GM12878 (cell line): Measurements from ENCODE around the gene TCF12. TPM values are rescaled to one million over a fixed set of nuclear protein-coding genes. Genes with fewer than 3 reads are reported as not detected.

ENCODE experiments used
- ATAC-seq: fragments of 200-7000 bp; cut with Tn5 transposase; 3 replicates; pipeline ENCODE4 v1.9.1; 2020; ENCODE audit warnings: mild to moderate bottlenecking, moderate library complexity
- BruUV-seq: library from RNA; stranded (reverse); fragments of 400-500 nt; replicated peaks from 2 replicates; lab custom pipeline; 2021; lab: Mats Ljungman, UMichigan
- CTCF ChIA-PET: fragments of 300-600 bp; sonication (Branson Sonifier 250); formaldehyde crosslinking; extraction: SDS; loops from one replicate; lab custom pipeline; 2021; ENCODE audit warnings: inconsistent platforms; lab: Yijun Ruan, JAX
- POLR2A ChIA-PET: fragments of 350-600 bp; formaldehyde crosslinking; extraction: SDS; loops from one replicate; lab custom pipeline; 2021; ENCODE audit warnings: inconsistent platforms; lab: Charles Lee
- RAD21 ChIA-PET: fragments of 300-600 bp; sonication (Branson Sonifier 250); formaldehyde crosslinking; loops from one replicate; lab custom pipeline; 2023; ENCODE audit warnings: antibody characterized with exemption; ENCODE audit not compliant: unreplicated experiment; lab: Charles Lee
- SMC1A ChIA-PET: fragments of 300-600 bp; sonication (Branson Sonifier 250); formaldehyde crosslinking; loops from one replicate; lab custom pipeline; 2023; ENCODE audit not compliant: unreplicated experiment, uncharacterized antibody; lab: Charles Lee
- DNase-seq: peaks from one replicate; pipeline ENCODE4 v3.0.0-alpha.2; 2011; ENCODE audit warnings: low read depth, low spot score
- FAIRE-seq: peaks from 3 replicates; lab custom pipeline; 2011; peaks lifted over from hg19 to GRCh38; lab: Jason Lieb, UNC
- H2AFZ ChIP-seq: 2 replicates; pipeline ENCODE4 v1.6.0; 2011; ENCODE audit warnings: low read depth, low read length, control low read depth; ENCODE audit not compliant: control insufficient read depth
- H3K27ac ChIP-seq: 2 replicates; pipeline ENCODE4 v1.5.1; 2011; ENCODE audit warnings: control low read depth; ENCODE audit not compliant: control insufficient read depth, insufficient read depth
- H3K27me3 ChIP-seq, 2 experiments: replicated peaks in 1 of 2; 2 replicates each; pipeline versions ENCODE4 v1.6.0 to v1.6.1; 2011; ENCODE audit warnings: low read length in 1 of 2; ENCODE audit not compliant: control insufficient read depth in 2 of 2, insufficient read depth in 2 of 2
- H3K36me3 ChIP-seq, 2 experiments: 2 replicates each; pipeline ENCODE4 v1.5.1; 2011; ENCODE audit warnings: low read length in 1 of 2; ENCODE audit not compliant: control insufficient read depth in 2 of 2, insufficient read depth in 2 of 2
- H3K4me1 ChIP-seq: 2 replicates; pipeline ENCODE4 v1.6.1; 2011; ENCODE audit warnings: mild to moderate bottlenecking, low read length, moderate library complexity, mixed read lengths; ENCODE audit not compliant: control insufficient read depth, insufficient read depth
- H3K4me2 ChIP-seq: 2 replicates; pipeline ENCODE4 v1.6.0; 2011; ENCODE audit warnings: control low read depth; ENCODE audit not compliant: control insufficient read depth, insufficient read depth
- H3K4me3 ChIP-seq: fragments of 200-600 bp; sonication (generic); 2 replicates; pipeline ENCODE4 v1.5.1; 2016
- H3K79me2 ChIP-seq: 2 replicates; pipeline ENCODE4 v1.6.0; 2011; ENCODE audit warnings: low read length; ENCODE audit not compliant: control insufficient read depth, insufficient read depth
- H3K9ac ChIP-seq: 2 replicates; pipeline ENCODE4 v1.8.0; 2011; ENCODE audit warnings: low read length, control low read depth, mixed read lengths; ENCODE audit not compliant: control insufficient read depth, insufficient read depth
- H3K9me3 ChIP-seq: replicated peaks from 3 replicates; pipeline ENCODE4 v1.5.1; 2011; ENCODE audit warnings: mild to moderate bottlenecking, low read length; ENCODE audit not compliant: control insufficient read depth, insufficient read depth
- H4K20me1 ChIP-seq: 2 replicates; pipeline ENCODE4 v1.6.0; 2011; ENCODE audit not compliant: control insufficient read depth, insufficient read depth
- ATF2 ChIP-seq: IDR thresholded peaks from 2 replicates; pipeline ENCODE4 v1.6.1; 2012; ENCODE audit warnings: low read length, inconsistent platforms
- BMI1 ChIP-seq: fragments of 450-650 bp; IDR thresholded peaks from 2 replicates; pipeline ENCODE4 v1.6.1; 2016; ENCODE audit warnings: mild to moderate bottlenecking, moderate library complexity, borderline replicate concordance
- CHD1 ChIP-seq: IDR thresholded peaks from 2 replicates; pipeline ENCODE4 v1.6.1; 2012; ENCODE audit warnings: low read depth, low read length, improper control_type of control experiment
- CREM ChIP-seq: IDR thresholded peaks from 2 replicates; pipeline ENCODE4 v1.6.1; 2014; ENCODE audit warnings: antibody characterized with exemption, low read depth
- HCFC1 ChIP-seq: fragments of 150-350 bp; IDR thresholded peaks from 2 replicates; pipeline ENCODE4 v1.6.1; 2014; ENCODE audit warnings: low read length
- IRF3 ChIP-seq: fragments of 450-650 bp; IDR thresholded peaks from 2 replicates; pipeline ENCODE4 v1.6.1; 2014; ENCODE audit warnings: mild to moderate bottlenecking
- SRF ChIP-seq, 2 experiments: IDR thresholded peaks; 2 replicates each; pipeline ENCODE4 v1.6.1; 2011; ENCODE audit warnings: low read depth in 2 of 2, low read length in 2 of 2, mild to moderate bottlenecking in 1 of 2, moderate library complexity in 1 of 2
- TAF1 ChIP-seq: IDR thresholded peaks from 2 replicates; pipeline ENCODE4 v1.6.1; 2011; ENCODE audit warnings: mild to moderate bottlenecking, low read depth, low read length, borderline replicate concordance
- YY1 ChIP-seq: IDR thresholded peaks from 2 replicates; pipeline ENCODE4 v1.6.1; 2011; ENCODE audit warnings: low read depth, mild to moderate bottlenecking, low read length
- ZNF274 ChIP-seq: IDR thresholded peaks from one replicate; pipeline ENCODE4 v1.8.0; 2011; ENCODE audit not compliant: insufficient read length, insufficient read depth
- ZNF687 ChIP-seq: fragments of 450-650 bp; IDR thresholded peaks from 2 replicates; pipeline ENCODE4 v1.6.1; 2017; ENCODE audit warnings: mild to moderate bottlenecking, moderate library complexity
- WGBS: methylation state at CpG from one replicate; pipeline ENCODE4 v1.1.6; 2016; ENCODE audit warnings: low lambda C conversion rate; ENCODE audit not compliant: insufficient replicate concordance, insufficient coverage; ENCODE audit errors: missing lambda C conversion rate; 5-methylcytosine and 5-hydroxymethylcytosine counted together
- in situ Hi-C: fragments of 300-500 bp; cut with MboI; formaldehyde crosslinking; loops from 9 replicates; pipeline ENCODE4 v1.14.3; 2018; ENCODE audit warnings: mixed read lengths
- intact Hi-C: fragments of 100-400 bp; cut with micrococcal nuclease; formaldehyde crosslinking; loops from one replicate; pipeline ENCODE4 v1.14.2; 2022; ENCODE audit not compliant: unreplicated experiment
- polyA plus RNA-seq, 11 experiments: library from polyadenylated mRNA; depleted of rRNA in 4 of 11; unstranded in 6 of 11; stranded (reverse) in 5 of 11; fragments of >200 nt; fragmentation: Nextera tagmentation in 4 of 11; fragmentation: Illumina TruSeq in 1 of 11; extraction: Ambion mirVana in 4 of 11; extraction: Trizol in 1 of 11; gene quantifications; 1 replicate in 1 of 11; 2 replicates in 10 of 11; pipeline versions ENCODE4 v1.2.1 to v1.2.3, GENCODE V29; 2011 to 2016; ENCODE audit warnings: inconsistent platforms in 2 of 11, missing spikeins in 2 of 11, low read depth in 1 of 11
- total RNA-seq, 4 experiments: library from RNA; depleted of rRNA in 3 of 4; stranded (reverse); fragments of >200 nt in 3 of 4; fragmentation: Illumina TruSeq in 1 of 4; extraction: Trizol in 1 of 4; gene quantifications; 2 replicates each; pipeline versions ENCODE4 v1.2.1 to v1.2.3, GENCODE V29; 2013 to 2021

The TCF12 gene
- total and polyA plus RNA-seq, 10 of the 15 experiments (the other 5 are each of a cell fraction or from before 2014, with no cell fraction given): 8.2 to 70.9 (median 49.5) TPM

GRCh38 chr15:57326196-57326595 lies 407.8 kb downstream of the TCF12 start (continued):
- TF ChIP-seq IRF3 (no peak), HCFC1 (no peak), CREM (no peak), BMI1 (no peak), ZNF274 (no peak), ZNF687 (no peak), YY1 (no peak), CHD1 (no peak)

- CTCF ChIA-PET: interaction anchor here (0.9 to 2.4 kb wide), 3 partner anchors 13 to 200 kb away, joined by 3 to 8 read pairs (median 5); no protein-coding TSS in a partner anchor
- SMC1A ChIA-PET: no interaction called here
- RAD21 ChIA-PET: no interaction called here
- in situ Hi-C loops: no loop called here
- no peaks in the 10 kb centered on the region for H3K36me3 ChIP-seq
- H3K4me3 ChIP-seq: no peak overlapping the region
- H3K9me3 ChIP-seq: no peaks in the 10 kb centered on the region
- H2AFZ ChIP-seq: no peak overlapping the region
- no peaks in the 10 kb centered on the region for H3K79me2 ChIP-seq
- DNase-seq (no peak), FAIRE-seq (no peak)
- 74% methylated on average over 11 of the region's 11 CpGs for WGBS
- POLR2A ChIA-PET: no interaction called here
- TF ChIP-seq ATF2: no peak
- no peak for TF ChIP-seq SRF (IDR thresholded peaks at IDR 0.05; ENCODE audit: low read depth in 2 of 2, low read length in 2 of 2)
- TF ChIP-seq TAF1: no peak
- TF ChIP-seq, all 136 proteins: peak for 0
- Histone ChIP-seq H3K9ac (no peak overlapping the region), H3K27me3 (no peaks in the 10 kb centered on the region; a peak in 2 of 4 replicates), H4K20me1 (no peaks in the 10 kb centered on the region), H3K27ac (no peak overlapping the region), H3K4me1 (no peaks in the 10 kb centered on the region), H3K4me2 (no peak overlapping the region)
- BruUV-seq: no TSS peak
- ATAC-seq: no peak
- intact Hi-C loops: no loop called here
Observed at GRCh38 chr15:57327985-57328471, 409.6 kb downstream of the TCF12 start.
